Activated naive CD4-positive, alpha-beta T cell treated with anti-CD3 and anti-CD28 coated beads, Interleukin-2, amount 10 ng/mL, durations not matched to agents 7 days and 5 days (primary cell): ENCODE data around the gene ATAD1.

ENCODE experiments used
- CTCF ChIA-PET: fragments of 350-600 bp; sonication (Branson Sonifier 250); formaldehyde crosslinking; loops from one replicate; lab custom pipeline; 2021; ENCODE audit warnings: antibody characterized with exemption; lab: Charles Lee
- DNase-seq: peaks from one replicate; pipeline ENCODE4 v3.0.0-alpha.2; 2020
- H3K27ac Mint-ChIP-seq: one replicate; pipeline ENCODE4 v1.8.0; 2021; ENCODE audit warnings: mild to moderate bottlenecking, moderate library complexity, mixed read lengths
- H3K27me3 Mint-ChIP-seq: one replicate; pipeline ENCODE4 v1.8.0; 2021; ENCODE audit warnings: mild to moderate bottlenecking, mixed read lengths
- H3K36me3 Mint-ChIP-seq: one replicate; pipeline ENCODE4 v1.8.0; 2021; ENCODE audit warnings: mixed read lengths
- H3K4me1 Mint-ChIP-seq: one replicate; pipeline ENCODE4 v1.8.0; 2021; ENCODE audit warnings: mixed read lengths
- H3K4me3 Mint-ChIP-seq: one replicate; pipeline ENCODE4 v1.8.0; 2021; ENCODE audit warnings: mild to moderate bottlenecking, moderate library complexity, mixed read lengths
- H3K9me3 Mint-ChIP-seq: one replicate; pipeline ENCODE4 v1.8.0; 2021; ENCODE audit warnings: mixed read lengths

ATAD1 gene

GRCh38 chr10:87721781-87722180, 96.2 kb downstream of the ATAD1 start:
- CTCF ChIA-PET, result no interaction called here
- H3K9me3 Mint-ChIP-seq, result no peaks in the 10 kb centered on the region

GRCh38 chr10:87720665-87721064, 97.4 kb downstream of the ATAD1 start:
- no peaks in the 10 kb centered on the region for H3K9me3 Mint-ChIP-seq
- no peak overlapping the region for H3K4me3 Mint-ChIP-seq
- CTCF ChIA-PET, result no interaction called here
- DNase-seq, result no peak
- H3K4me1 Mint-ChIP-seq, result peaks cover 11% of the 10 kb centered on the region
- H3K27me3 Mint-ChIP-seq, result peaks cover 8% of the 10 kb centered on the region
- H3K27ac Mint-ChIP-seq, result no peak overlapping the region
- H3K36me3 Mint-ChIP-seq, result no peaks in the 10 kb centered on the region

More at GRCh38 chr10:87721781-87722180, 96.2 kb downstream of the ATAD1 start:
- H3K4me1 Mint-ChIP-seq, result no peaks in the 10 kb centered on the region
- H3K4me3 Mint-ChIP-seq, result no peak overlapping the region
- no peak overlapping the region for H3K27ac Mint-ChIP-seq
- no peak for DNase-seq
- no peaks in the 10 kb centered on the region for H3K36me3 Mint-ChIP-seq
- H3K27me3 Mint-ChIP-seq, result peaks cover 7% of the 10 kb centered on the region

- DNase-seq, result no peak
- CTCF ChIA-PET, result no interaction called here
- H3K27ac Mint-ChIP-seq, result no peak overlapping the region
- H3K36me3 Mint-ChIP-seq, result no peaks in the 10 kb centered on the region
- no peak overlapping the region for H3K4me3 Mint-ChIP-seq
- peaks cover 13% of the 10 kb centered on the region for H3K4me1 Mint-ChIP-seq
- peaks cover 10% of the 10 kb centered on the region for H3K27me3 Mint-ChIP-seq
- no peaks in the 10 kb centered on the region for H3K9me3 Mint-ChIP-seq
Observed at GRCh38 chr10:87716348-87716670, 101.7 kb downstream of the ATAD1 start.

GRCh38 chr10:87715552-87716347, 102.3 kb downstream of the ATAD1 start:
- no peak for DNase-seq
- Mint-ChIP-seq H3K4me1 (peaks cover 13% of the 10 kb centered on the region), H3K27ac (no peak overlapping the region)

GRCh38 chr10:87713707-87714106, 104.3 kb downstream of the ATAD1 start:
- Mint-ChIP-seq H3K4me1 (peaks cover 13% of the 10 kb centered on the region), H3K27me3 (peaks cover 10% of the 10 kb centered on the region), H3K27ac (no peak overlapping the region), H3K9me3 (no peaks in the 10 kb centered on the region), H3K36me3 (no peaks in the 10 kb centered on the region), H3K4me3 (no peak overlapping the region)
- DNase-seq, result no peak
- CTCF ChIA-PET, result no interaction called here

More at GRCh38 chr10:87715552-87716347, 102.3 kb downstream of the ATAD1 start:
- Mint-ChIP-seq H3K36me3 (no peaks in the 10 kb centered on the region), H3K27me3 (peaks cover 10% of the 10 kb centered on the region), H3K9me3 (no peaks in the 10 kb centered on the region), H3K4me3 (no peak overlapping the region)
- CTCF ChIA-PET, result no interaction called here

GRCh38 chr10:87712913-87713616, 105.0 kb downstream of the ATAD1 start:
- H3K36me3 Mint-ChIP-seq, result no peaks in the 10 kb centered on the region
- CTCF ChIA-PET, result no interaction called here
- no peak for DNase-seq
- no peak overlapping the region for H3K27ac Mint-ChIP-seq
- no peaks in the 10 kb centered on the region for H3K9me3 Mint-ChIP-seq
- peaks cover 7% of the 10 kb centered on the region for H3K27me3 Mint-ChIP-seq
- peaks cover 13% of the 10 kb centered on the region for H3K4me1 Mint-ChIP-seq
- H3K4me3 Mint-ChIP-seq, result no peak overlapping the region

GRCh38 chr10:87707254-87707653, 110.8 kb downstream of the ATAD1 start:
- CTCF ChIA-PET, result interaction anchor here (1.6 kb wide), 1 partner anchor 11 kb away, joined by 4 read pairs; no protein-coding TSS in a partner anchor
- no peaks in the 10 kb centered on the region for H3K36me3 Mint-ChIP-seq
- H3K4me1 Mint-ChIP-seq, result no peaks in the 10 kb centered on the region
- H3K27ac Mint-ChIP-seq, result no peak overlapping the region
- DNase-seq, result no peak
- H3K4me3 Mint-ChIP-seq, result no peak overlapping the region
- peaks cover 4% of the 10 kb centered on the region for H3K27me3 Mint-ChIP-seq
- H3K9me3 Mint-ChIP-seq, result no peaks in the 10 kb centered on the region

GRCh38 chr10:87706731-87707130, 111.3 kb downstream of the ATAD1 start:
- no peak for DNase-seq
- Mint-ChIP-seq H3K9me3 (no peaks in the 10 kb centered on the region), H3K27me3 (peaks cover 2% of the 10 kb centered on the region), H3K4me3 (no peak overlapping the region), H3K36me3 (no peaks in the 10 kb centered on the region), H3K27ac (no peak overlapping the region), H3K4me1 (no peaks in the 10 kb centered on the region)
- CTCF ChIA-PET, result interaction anchor here (1.6 kb wide), 1 partner anchor 11 kb away, joined by 4 read pairs; no protein-coding TSS in a partner anchor

- no peak overlapping the region for H3K4me3 Mint-ChIP-seq
- no peak for DNase-seq
- CTCF ChIA-PET, result no interaction called here
- H3K4me1 Mint-ChIP-seq, result no peaks in the 10 kb centered on the region
- no peak overlapping the region for H3K27ac Mint-ChIP-seq
- H3K27me3 Mint-ChIP-seq, result peaks cover 7% of the 10 kb centered on the region
- no peaks in the 10 kb centered on the region for H3K9me3 Mint-ChIP-seq
- no peaks in the 10 kb centered on the region for H3K36me3 Mint-ChIP-seq
Observed at GRCh38 chr10:87705339-87705738, 112.7 kb downstream of the ATAD1 start.

GRCh38 chr10:87703771-87704170, 114.3 kb downstream of the ATAD1 start:
- DNase-seq, result no peak
- Mint-ChIP-seq H3K4me3 (no peak overlapping the region), H3K4me1 (no peaks in the 10 kb centered on the region), H3K36me3 (no peaks in the 10 kb centered on the region), H3K9me3 (no peaks in the 10 kb centered on the region), H3K27me3 (peaks cover 9% of the 10 kb centered on the region), H3K27ac (no peak overlapping the region)
- CTCF ChIA-PET, result no interaction called here

- Mint-ChIP-seq H3K4me1 (no peaks in the 10 kb centered on the region), H3K27ac (no peak overlapping the region), H3K4me3 (no peak overlapping the region), H3K27me3 (peaks cover 9% of the 10 kb centered on the region), H3K9me3 (no peaks in the 10 kb centered on the region), H3K36me3 (no peaks in the 10 kb centered on the region)
- no peak for DNase-seq
- CTCF ChIA-PET, result no interaction called here
Observed at GRCh38 chr10:87702973-87703294, 115.1 kb downstream of the ATAD1 start.

GRCh38 chr10:87702260-87702972, 115.6 kb downstream of the ATAD1 start:
- H3K36me3 Mint-ChIP-seq, result no peaks in the 10 kb centered on the region
- CTCF ChIA-PET, result no interaction called here
- no peaks in the 10 kb centered on the region for H3K9me3 Mint-ChIP-seq
- no peak overlapping the region for H3K27ac Mint-ChIP-seq
- H3K4me1 Mint-ChIP-seq, result no peaks in the 10 kb centered on the region
- no peak for DNase-seq
- peaks cover 11% of the 10 kb centered on the region for H3K27me3 Mint-ChIP-seq
- H3K4me3 Mint-ChIP-seq, result no peak overlapping the region
